ENCODE measurements around the gene RRP15. TPM values are rescaled to one million over a fixed set of nuclear protein-coding genes. Genes with fewer than 3 reads are reported as not detected.

Gene RRP15
- total and polyA plus RNA-seq, 8 donors: 1.9 to 11.6 (median 5.8) TPM

DNA sequence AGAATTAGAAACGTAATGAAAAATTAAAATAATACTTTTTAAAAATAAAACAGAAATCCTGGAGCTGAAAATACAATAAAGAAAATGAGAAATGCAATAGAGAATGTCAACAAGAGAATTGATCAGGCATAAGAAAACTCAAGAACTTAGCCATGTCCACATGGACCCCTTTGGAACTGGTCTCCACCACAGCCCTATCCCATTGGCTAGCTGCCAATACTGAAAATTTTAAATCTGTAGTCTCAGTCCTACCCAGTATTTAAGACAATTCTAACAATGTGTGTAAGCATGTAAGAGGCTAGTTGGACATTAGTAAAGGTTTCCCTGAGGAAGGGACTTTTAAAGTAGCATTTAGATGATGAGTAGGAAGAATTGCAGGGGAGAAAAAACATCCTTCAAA, 25.8 kb upstream of the RRP15 start:
- intact Hi-C loops (cut with DNase I): no loop called here
- Histone ChIP-seq H3K4me3 (no peak overlapping the region), H3K9me3 (no peaks in the 10 kb centered on the region), H3K27ac (no peak overlapping the region), H3K36me3 (no peaks in the 10 kb centered on the region), H3K27me3 (no peaks in the 10 kb centered on the region), H3K4me1 (no peaks in the 10 kb centered on the region)
- FAIRE-seq (no peak), DNase-seq (no peak), ATAC-seq (no peak)
- TF ChIP-seq, protein P1, sequence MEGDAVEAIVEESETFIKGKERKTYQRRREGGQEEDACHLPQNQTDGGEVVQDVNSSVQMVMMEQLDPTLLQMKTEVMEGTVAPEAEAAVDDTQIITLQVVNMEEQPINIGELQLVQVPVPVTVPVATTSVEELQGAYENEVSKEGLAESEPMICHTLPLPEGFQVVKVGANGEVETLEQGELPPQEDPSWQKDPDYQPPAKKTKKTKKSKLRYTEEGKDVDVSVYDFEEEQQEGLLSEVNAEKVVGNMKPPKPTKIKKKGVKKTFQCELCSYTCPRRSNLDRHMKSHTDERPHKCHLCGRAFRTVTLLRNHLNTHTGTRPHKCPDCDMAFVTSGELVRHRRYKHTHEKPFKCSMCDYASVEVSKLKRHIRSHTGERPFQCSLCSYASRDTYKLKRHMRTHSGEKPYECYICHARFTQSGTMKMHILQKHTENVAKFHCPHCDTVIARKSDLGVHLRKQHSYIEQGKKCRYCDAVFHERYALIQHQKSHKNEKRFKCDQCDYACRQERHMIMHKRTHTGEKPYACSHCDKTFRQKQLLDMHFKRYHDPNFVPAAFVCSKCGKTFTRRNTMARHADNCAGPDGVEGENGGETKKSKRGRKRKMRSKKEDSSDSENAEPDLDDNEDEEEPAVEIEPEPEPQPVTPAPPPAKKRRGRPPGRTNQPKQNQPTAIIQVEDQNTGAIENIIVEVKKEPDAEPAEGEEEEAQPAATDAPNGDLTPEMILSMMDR (IDR thresholded peaks at IDR 0.05): no peak
- 53 to 61% methylated on average over 1 of the region's 1 CpG for WGBS, 2 donors

DNA sequence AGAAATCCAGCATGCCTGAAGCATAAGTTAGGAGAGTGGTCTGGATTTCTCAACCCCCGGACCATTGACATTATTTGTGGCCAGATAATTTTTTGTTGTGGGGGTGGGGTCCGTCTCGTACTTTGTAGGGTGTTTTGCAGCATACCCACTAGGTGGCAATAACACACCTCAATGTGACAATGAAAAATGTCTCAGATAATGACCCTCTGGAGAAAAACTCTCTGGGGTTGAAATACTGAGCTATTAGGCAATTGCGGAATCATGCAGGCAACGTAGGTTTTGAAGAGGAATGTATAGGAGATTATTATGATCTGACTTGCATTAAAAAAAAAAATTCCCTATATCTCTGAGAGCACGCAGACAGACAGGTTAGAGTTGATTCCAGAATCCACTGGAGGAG, 25.3 kb upstream of the RRP15 start:
- H3K9me3 ChIP-seq: no peaks in the 10 kb centered on the region
- no peak overlapping the region for H3K27ac ChIP-seq
- no peaks in the 10 kb centered on the region for H3K27me3 ChIP-seq
- TF ChIP-seq, protein P1 (IDR thresholded peaks at IDR 0.05): no peak
- 28 to 33% methylated on average over 6 of the region's 6 CpGs for WGBS, 2 donors
- DNase-seq (no peak), FAIRE-seq (no peak), ATAC-seq (no peak)
- no peak overlapping the region for H3K4me3 ChIP-seq
- no peaks in the 10 kb centered on the region for H3K36me3 ChIP-seq
- intact Hi-C loops (cut with DNase I): no loop called here
- no peaks in the 10 kb centered on the region for H3K4me1 ChIP-seq

DNA sequence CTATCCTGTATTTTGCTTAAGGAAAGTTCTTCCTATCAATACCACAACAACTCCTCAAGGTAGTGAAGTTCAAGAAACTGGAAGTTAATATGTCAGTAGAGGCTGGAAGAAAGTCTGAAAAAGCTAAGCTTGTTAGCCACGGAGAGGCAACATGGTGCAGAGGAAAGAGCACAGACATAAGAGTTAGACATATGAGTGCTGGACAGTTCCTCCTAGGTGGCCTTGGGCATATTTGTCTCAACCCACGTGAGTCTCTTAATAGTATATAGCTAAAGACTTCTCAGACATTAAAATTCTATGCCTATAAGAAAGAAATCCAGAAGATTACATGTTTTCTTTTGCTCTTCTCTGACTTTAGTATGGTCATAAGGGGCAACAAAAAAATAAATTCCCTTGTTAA, 22.8 kb upstream of the RRP15 start:
- DNase-seq: no peak
- Histone ChIP-seq H3K27ac (no peak overlapping the region), H3K4me1 (no peaks in the 10 kb centered on the region), H3K4me3 (no peak overlapping the region), H3K36me3 (no peaks in the 10 kb centered on the region), H3K9me3 (no peaks in the 10 kb centered on the region), H3K27me3 (no peaks in the 10 kb centered on the region)
- ATAC-seq: no peak
- WGBS, 2 donors: 25 to 30% methylated on average over 2 of the region's 2 CpGs
- TF ChIP-seq, protein P1 (IDR thresholded peaks at IDR 0.05): no peak
- FAIRE-seq: no peak
- intact Hi-C loops (cut with DNase I): no loop called here

DNA sequence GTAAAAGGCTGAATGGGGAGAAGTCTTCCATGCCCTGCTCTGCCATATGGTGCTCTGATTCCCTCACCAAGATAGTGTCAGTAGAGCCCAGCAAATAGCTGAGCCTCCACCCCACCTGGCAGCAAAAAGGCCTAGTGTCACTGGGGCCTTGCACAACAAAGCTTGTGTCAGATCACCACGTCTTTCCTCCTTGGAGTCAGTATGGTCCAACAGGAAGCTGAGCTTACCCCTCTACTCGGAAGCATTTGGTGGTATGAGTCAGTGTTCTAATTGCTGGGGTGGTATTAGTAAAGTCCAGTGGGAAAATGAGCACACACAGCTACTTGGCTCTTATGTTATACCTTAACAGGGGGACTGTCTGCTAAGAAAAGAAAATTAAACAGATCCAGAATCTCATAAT, 18.7 kb upstream of the RRP15 start:
- Histone ChIP-seq H3K27ac (no peak overlapping the region), H3K36me3 (no peaks in the 10 kb centered on the region), H3K27me3 (no peaks in the 10 kb centered on the region), H3K4me3 (no peak overlapping the region), H3K9me3 (no peaks in the 10 kb centered on the region), H3K4me1 (no peaks in the 10 kb centered on the region)
- ATAC-seq (no peak), FAIRE-seq (no peak), DNase-seq (no peak)
- WGBS, 2 donors: 53 to 59% methylated on average over 2 of the region's 2 CpGs
- intact Hi-C loops (cut with DNase I): no loop called here
- TF ChIP-seq, protein P1 (IDR thresholded peaks at IDR 0.05): no peak

DNA sequence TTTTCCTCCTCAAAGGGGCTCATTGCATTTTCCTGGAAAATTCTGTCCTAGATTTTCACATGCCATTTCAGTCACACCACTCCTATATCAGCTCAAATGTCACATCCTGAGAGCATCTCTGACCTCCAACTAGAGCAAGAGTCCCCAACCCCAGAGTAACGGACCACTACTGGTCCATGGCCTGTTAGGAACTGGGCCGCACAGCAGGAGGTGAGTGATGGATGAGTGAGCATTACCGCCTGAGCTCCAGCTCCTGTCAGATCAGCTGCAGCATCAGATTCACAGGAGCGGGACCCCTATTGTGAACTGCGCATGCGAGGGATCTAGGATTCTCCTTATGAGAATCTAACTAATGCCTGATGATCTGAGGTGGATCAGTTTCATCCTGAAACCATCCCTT, 12.7 kb upstream of the RRP15 start:
- Histone ChIP-seq H3K4me1 (no peaks in the 10 kb centered on the region), H3K27ac (no peak overlapping the region), H3K36me3 (no peaks in the 10 kb centered on the region), H3K9me3 (no peaks in the 10 kb centered on the region), H3K27me3 (no peaks in the 10 kb centered on the region), H3K4me3 (no peak overlapping the region)
- ATAC-seq: no peak
- intact Hi-C loops (cut with DNase I): no loop called here
- no peak for FAIRE-seq
- 74 to 81% methylated on average over 6 of the region's 6 CpGs for WGBS, 2 donors
- no peak for DNase-seq
- TF ChIP-seq, protein P1 (IDR thresholded peaks at IDR 0.05): no peak

All from pancreas (tissue), 10 donors.